ENCODE results near the gene NXPH1.

Gene NXPH1

GRCh38 chr7:8516976-8517375 is 83.6 kb downstream of the NXPH1 start:
- Histone ChIP-seq H3K27ac (no peak overlapping the region), H3K36me3 (no peaks in the 10 kb centered on the region), H3K9me3 (no peaks in the 10 kb centered on the region), H3K4me1 (ENCODE audit: control insufficient read depth in 1 of 2, insufficient read depth in 1 of 2, low read depth in 1 of 2, low read length in 1 of 2) (no peaks in the 10 kb centered on the region), H3K27me3 (no peaks in the 10 kb centered on the region), H3K4me3 (ENCODE audit: low read depth in 1 of 2, low read length in 1 of 2) (no peak overlapping the region)
- no peak for TF ChIP-seq CTCF (IDR thresholded peaks at IDR 0.05)

- Histone ChIP-seq H3K9me3 (no peaks in the 10 kb centered on the region), H3K27ac (no peak overlapping the region), H3K4me3 (ENCODE audit: low read depth in 1 of 2, low read length in 1 of 2) (no peak overlapping the region), H3K36me3 (no peaks in the 10 kb centered on the region), H3K27me3 (no peaks in the 10 kb centered on the region), H3K4me1 (ENCODE audit: control insufficient read depth in 1 of 2, insufficient read depth in 1 of 2, low read depth in 1 of 2, low read length in 1 of 2) (no peaks in the 10 kb centered on the region)
- no peak for TF ChIP-seq CTCF (IDR thresholded peaks at IDR 0.05)
Measured at GRCh38 chr7:8528311-8528710, 94.9 kb downstream of the NXPH1 start.

- no peaks in the 10 kb centered on the region for H3K4me1 ChIP-seq (ENCODE audit: control insufficient read depth in 1 of 2, insufficient read depth in 1 of 2, low read depth in 1 of 2, low read length in 1 of 2)
- no peaks in the 10 kb centered on the region for H3K27me3 ChIP-seq
- H3K9me3 ChIP-seq = no peaks in the 10 kb centered on the region
- TF ChIP-seq CTCF (IDR thresholded peaks at IDR 0.05) = no peak
- H3K4me3 ChIP-seq (ENCODE audit: low read depth in 1 of 2, low read length in 1 of 2) = no peak overlapping the region
- H3K27ac ChIP-seq = no peak overlapping the region
- H3K36me3 ChIP-seq = no peaks in the 10 kb centered on the region
Measured at GRCh38 chr7:8531991-8532515, 98.6 kb downstream of the NXPH1 start.

GRCh38 chr7:8536431-8536830 is 103.0 kb downstream of the NXPH1 start:
- TF ChIP-seq CTCF (IDR thresholded peaks at IDR 0.05) = no peak
- Histone ChIP-seq H3K4me3 (ENCODE audit: low read depth in 1 of 2, low read length in 1 of 2) (no peak overlapping the region), H3K27ac (no peak overlapping the region), H3K27me3 (no peaks in the 10 kb centered on the region), H3K4me1 (ENCODE audit: control insufficient read depth in 1 of 2, insufficient read depth in 1 of 2, low read depth in 1 of 2, low read length in 1 of 2) (no peaks in the 10 kb centered on the region), H3K9me3 (no peaks in the 10 kb centered on the region), H3K36me3 (no peaks in the 10 kb centered on the region)

- Histone ChIP-seq H3K27me3 (no peaks in the 10 kb centered on the region), H3K27ac (no peak overlapping the region), H3K9me3 (no peaks in the 10 kb centered on the region), H3K4me3 (ENCODE audit: low read depth in 1 of 2, low read length in 1 of 2) (no peak overlapping the region), H3K36me3 (no peaks in the 10 kb centered on the region), H3K4me1 (ENCODE audit: control insufficient read depth in 1 of 2, insufficient read depth in 1 of 2, low read depth in 1 of 2, low read length in 1 of 2) (no peaks in the 10 kb centered on the region)
- no peak for TF ChIP-seq CTCF (IDR thresholded peaks at IDR 0.05)
Measured at GRCh38 chr7:8549046-8549445, 115.6 kb downstream of the NXPH1 start.

- Histone ChIP-seq H3K27ac (no peak overlapping the region), H3K4me3 (ENCODE audit: low read depth in 1 of 2, low read length in 1 of 2) (no peak overlapping the region), H3K27me3 (no peaks in the 10 kb centered on the region), H3K9me3 (no peaks in the 10 kb centered on the region), H3K4me1 (ENCODE audit: control insufficient read depth in 1 of 2, insufficient read depth in 1 of 2, low read depth in 1 of 2, low read length in 1 of 2) (no peaks in the 10 kb centered on the region), H3K36me3 (no peaks in the 10 kb centered on the region)
- no peak for TF ChIP-seq CTCF (IDR thresholded peaks at IDR 0.05)
Measured at GRCh38 chr7:8560501-8560900, 127.1 kb downstream of the NXPH1 start.

Measured in neutrophil (primary cell).